ENCODE data around the gene DCAF8L1.
"Not testable (repeated sequence)": the region's sequence is repeated elsewhere in the genome, so short reads cannot be mapped to it uniquely, and the experiment has no call there.

Gene DCAF8L1

GRCh38 chrX:27981349-27981748, at the start of gene DCAF8L1:
TSS of gene DCAF8L1 (minus strand) at chrX:27981449. CDS start at chrX:27981334, 115 bp downstream.
- DNase-seq (ENCODE audit: low spot score), result no peak

GRCh38 chrX:28022371-28022770, 41.1 kb upstream of the DCAF8L1 start:
- DNase-seq (ENCODE audit: low spot score), result no peak

GRCh38 chrX:28016823-28017222, 35.6 kb upstream of the DCAF8L1 start:
- no peak for DNase-seq (ENCODE audit: low spot score)

- no peak for DNase-seq (ENCODE audit: low spot score)
These were observed 34.7 kb upstream of the DCAF8L1 start for GRCh38 chrX:28015993-28016392.

GRCh38 chrX:28010875-28011274, 29.6 kb upstream of the DCAF8L1 start:
- no peak for DNase-seq (ENCODE audit: low spot score)

GRCh38 chrX:27998666-27999065, 17.4 kb upstream of the DCAF8L1 start:
- DNase-seq (ENCODE audit: low spot score), result no peak

- DNase-seq (ENCODE audit: low spot score), result no peak
These were observed 16.4 kb upstream of the DCAF8L1 start for GRCh38 chrX:27997622-27998021.

GRCh38 chrX:27996132-27996531, 14.9 kb upstream of the DCAF8L1 start:
- DNase-seq (ENCODE audit: low spot score), result no peak

GRCh38 chrX:27995611-27996010, 14.4 kb upstream of the DCAF8L1 start:
- no peak for DNase-seq (ENCODE audit: low spot score)

GRCh38 chrX:27987862-27988646, 6.8 kb upstream of the DCAF8L1 start:
- no peak for DNase-seq (ENCODE audit: low spot score)

GRCh38 chrX:27976934-27977333, 4.3 kb downstream of the DCAF8L1 start:
- DNase-seq (ENCODE audit: low spot score), result not testable (repeated sequence)

GRCh38 chrX:27976284-27976683, 5.0 kb downstream of the DCAF8L1 start:
- DNase-seq (ENCODE audit: low spot score), result no peak

- no peak for DNase-seq (ENCODE audit: low spot score)
These were observed 12.4 kb downstream of the DCAF8L1 start for GRCh38 chrX:27968878-27969277.

GRCh38 chrX:27968352-27968751, 12.9 kb downstream of the DCAF8L1 start:
- DNase-seq (ENCODE audit: low spot score), result no peak

GRCh38 chrX:27966955-27967354, 14.3 kb downstream of the DCAF8L1 start:
- no peak for DNase-seq (ENCODE audit: low spot score)

GRCh38 chrX:27966492-27966891, 14.8 kb downstream of the DCAF8L1 start:
- DNase-seq (ENCODE audit: low spot score), result no peak

GRCh38 chrX:27965348-27965747, 15.9 kb downstream of the DCAF8L1 start:
- DNase-seq (ENCODE audit: low spot score), result not testable (repeated sequence)

- DNase-seq (ENCODE audit: low spot score), result no peak
These were observed 16.8 kb downstream of the DCAF8L1 start for GRCh38 chrX:27964432-27964831.

GRCh38 chrX:27960410-27960809, 20.8 kb downstream of the DCAF8L1 start:
- DNase-seq (ENCODE audit: low spot score), result not testable (repeated sequence)

- no peak for DNase-seq (ENCODE audit: low spot score)
These were observed 28.1 kb downstream of the DCAF8L1 start for GRCh38 chrX:27953171-27953570.

- no peak for DNase-seq (ENCODE audit: low spot score)
These were observed 47.9 kb downstream of the DCAF8L1 start for GRCh38 chrX:27933361-27933760.

Measured in putamen (tissue), 1 donor.